CD4-positive, alpha-beta T cell treated with Interleukin-17A for 4 hours (primary cell): Measurements from ENCODE around the gene NPFFR1.

Experiments
- DNase-seq: peaks from one replicate; pipeline ENCODE4 v3.0.0-alpha.2; 2020; ENCODE audit warnings: mixed read lengths

The NPFFR1 gene

GRCh38 chr10:70212879-70213278 is 70.9 kb downstream of the NPFFR1 start:
- no peak for DNase-seq

GRCh38 chr10:70212277-70212676 is 71.5 kb downstream of the NPFFR1 start:
- DNase-seq, result no peak

- no peak for DNase-seq
Observed at GRCh38 chr10:70206762-70207161, 77.0 kb downstream of the NPFFR1 start.

- DNase-seq, result no peak
Observed at GRCh38 chr10:70201105-70201504, 82.7 kb downstream of the NPFFR1 start.

DNA sequence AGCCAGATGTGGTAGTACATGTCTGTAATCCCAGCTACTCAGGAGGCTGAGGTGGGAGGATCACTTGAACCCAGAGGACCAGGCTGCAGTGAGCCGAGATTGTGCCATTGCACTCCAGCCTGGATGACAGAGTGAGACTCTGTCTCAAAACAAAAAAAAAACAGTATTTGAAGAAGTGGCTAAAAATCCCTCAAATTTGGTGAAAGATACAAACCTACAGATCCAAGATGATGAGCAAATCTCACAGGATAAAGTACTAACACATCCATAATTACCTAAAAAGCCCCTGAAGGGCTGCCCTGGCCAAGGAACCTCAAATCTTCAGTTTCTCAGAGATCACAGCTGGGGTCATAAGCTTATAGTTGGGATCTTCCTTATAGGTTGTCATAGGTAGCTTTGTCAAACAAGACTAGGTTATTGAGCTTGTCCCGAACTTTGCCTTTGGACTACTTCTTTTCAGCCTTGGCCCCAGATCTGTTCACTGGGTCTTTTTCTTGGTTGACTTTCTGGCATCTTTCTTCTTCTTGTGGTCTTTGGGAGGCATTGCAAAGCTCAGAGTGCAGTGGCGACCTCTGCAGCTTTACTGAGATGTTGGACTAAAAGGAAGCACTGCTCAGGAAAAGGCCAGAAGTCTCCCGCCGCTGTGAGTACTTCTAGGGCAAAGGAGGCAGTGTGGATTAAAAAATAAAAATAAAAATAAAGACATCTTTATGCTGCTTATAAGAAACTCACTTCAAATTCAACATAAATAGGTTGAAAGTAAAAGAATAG is 84.9 kb downstream of the NPFFR1 start:
- peak; percentile 13 for DNase-seq
